ENCODE measurements around the gene AGBL4.
A peak's percentile ranks its signal among the peaks of the same experiment; 100 is the strongest.

The AGBL4 gene

GRCh38 chr1:48581270-48581669, 1442.5 kb downstream of the AGBL4 start:
- DNase-seq (ENCODE audit: insufficient read length, low spot score), result no peak
- no peak for TF ChIP-seq POLR2A (IDR thresholded peaks at IDR 0.05; ENCODE audit: low read depth, low read length)
- no peak for FAIRE-seq

DNA sequence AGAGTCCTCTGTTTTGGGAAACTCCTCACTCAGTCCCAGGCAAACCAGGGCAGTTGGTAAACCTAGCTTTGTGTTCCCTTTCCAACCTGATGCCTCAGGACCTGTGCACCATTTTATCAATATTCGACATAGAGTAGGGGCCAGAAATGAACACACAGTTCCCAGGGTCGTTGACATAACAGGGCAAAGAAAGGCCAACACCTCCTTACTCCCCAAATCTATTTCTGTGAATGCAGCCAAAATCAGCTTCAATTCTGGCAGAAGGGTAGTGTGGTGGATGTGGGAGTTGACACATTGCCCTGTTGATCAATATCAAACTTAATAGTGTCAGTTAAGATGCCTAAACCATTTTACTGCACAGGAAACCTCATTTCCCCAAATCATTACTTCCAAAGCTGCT, 1447.2 kb downstream of the AGBL4 start:
- DNase-seq (ENCODE audit: insufficient read length, low spot score) (no peak), FAIRE-seq (no peak)
- no peak for TF ChIP-seq POLR2A (IDR thresholded peaks at IDR 0.05; ENCODE audit: low read depth, low read length)

- peak; percentile 17 for DNase-seq (ENCODE audit: insufficient read length, low spot score)
- FAIRE-seq, result no peak
- no peak for TF ChIP-seq POLR2A (IDR thresholded peaks at IDR 0.05; ENCODE audit: low read depth, low read length)
Measured at GRCh38 chr1:48572646-48573258, 1451.0 kb downstream of the AGBL4 start.

DNA sequence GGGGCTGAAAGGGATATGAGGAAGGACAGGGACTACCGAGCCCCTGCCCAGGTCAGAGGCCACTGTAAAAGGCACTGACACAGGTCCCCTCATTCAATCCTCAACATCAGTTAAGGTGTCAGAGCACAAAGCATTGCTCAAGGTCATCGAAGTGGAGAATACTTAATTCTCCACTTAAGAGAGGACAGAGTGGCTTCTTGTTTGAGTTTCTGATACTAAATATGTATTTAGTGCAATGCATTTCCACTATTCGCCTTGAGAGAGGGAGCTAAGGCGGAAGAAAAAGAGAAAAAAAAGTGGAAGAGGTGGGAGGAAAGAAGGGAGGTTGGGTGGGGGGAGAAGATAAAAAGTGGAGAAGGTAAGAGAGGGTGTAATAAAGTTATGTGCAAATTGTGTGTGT, 1451.6 kb downstream of the AGBL4 start:
- no peak for FAIRE-seq
- no peak for TF ChIP-seq POLR2A (IDR thresholded peaks at IDR 0.05; ENCODE audit: low read depth, low read length)
- no peak for DNase-seq (ENCODE audit: insufficient read length, low spot score)

DNA sequence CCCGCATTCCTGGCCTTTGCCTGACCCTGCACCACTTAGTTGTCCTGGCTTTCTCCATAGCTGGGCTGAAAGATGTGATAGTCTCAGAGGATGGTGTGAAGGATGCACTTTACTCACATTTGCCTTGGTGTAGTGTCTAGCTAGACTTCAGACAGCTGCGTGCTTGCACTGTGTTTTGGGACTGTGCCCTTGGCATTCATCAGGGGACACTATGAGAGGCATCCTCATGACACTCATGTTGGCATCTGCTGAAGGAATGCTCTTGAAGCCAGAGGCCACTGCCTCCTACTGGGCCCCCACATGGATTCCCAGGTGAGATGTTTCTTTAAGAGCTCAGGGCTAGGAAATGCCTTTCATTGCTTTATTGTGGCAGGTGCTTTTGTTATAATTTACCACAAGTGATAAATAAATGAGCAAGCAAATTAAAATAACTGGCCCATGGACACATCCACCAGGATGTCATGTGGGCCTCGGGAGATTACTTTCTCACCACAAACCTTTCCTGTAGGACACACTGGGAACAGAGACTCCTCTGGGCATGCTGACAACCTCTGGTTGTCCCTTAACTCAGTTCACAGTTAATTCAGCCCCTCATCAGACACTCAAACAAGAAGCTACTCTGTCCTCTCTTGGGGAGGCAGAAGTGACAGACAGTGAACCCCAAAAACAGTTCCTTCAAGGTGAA, 1452.3 kb downstream of the AGBL4 start:
- no peak for DNase-seq (ENCODE audit: insufficient read length, low spot score)
- FAIRE-seq, result no peak
- TF ChIP-seq POLR2A (IDR thresholded peaks at IDR 0.05; ENCODE audit: low read depth, low read length), result no peak

DNA sequence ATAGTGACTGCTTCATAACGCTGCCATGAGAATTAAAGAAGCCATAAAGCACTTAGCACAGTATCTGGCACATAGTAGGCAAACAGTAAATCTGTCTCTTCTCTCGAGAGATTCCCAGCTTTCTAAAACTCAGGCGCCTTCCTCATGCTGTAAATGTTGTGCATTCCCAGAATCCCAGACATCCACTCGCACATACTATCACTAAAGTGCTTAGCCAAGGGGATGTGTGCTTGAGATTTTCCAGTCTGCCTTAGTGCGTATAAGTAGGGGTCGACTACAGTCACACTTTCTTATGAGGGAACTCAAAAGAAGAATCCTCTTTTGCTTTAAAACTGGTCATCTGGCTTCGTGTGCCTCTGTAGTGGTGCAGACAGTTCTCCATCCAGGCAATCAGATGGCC, 1453.2 kb downstream of the AGBL4 start:
- TF ChIP-seq POLR2A (IDR thresholded peaks at IDR 0.05; ENCODE audit: low read depth, low read length), result no peak
- no peak for FAIRE-seq
- no peak for DNase-seq (ENCODE audit: insufficient read length, low spot score)

DNA sequence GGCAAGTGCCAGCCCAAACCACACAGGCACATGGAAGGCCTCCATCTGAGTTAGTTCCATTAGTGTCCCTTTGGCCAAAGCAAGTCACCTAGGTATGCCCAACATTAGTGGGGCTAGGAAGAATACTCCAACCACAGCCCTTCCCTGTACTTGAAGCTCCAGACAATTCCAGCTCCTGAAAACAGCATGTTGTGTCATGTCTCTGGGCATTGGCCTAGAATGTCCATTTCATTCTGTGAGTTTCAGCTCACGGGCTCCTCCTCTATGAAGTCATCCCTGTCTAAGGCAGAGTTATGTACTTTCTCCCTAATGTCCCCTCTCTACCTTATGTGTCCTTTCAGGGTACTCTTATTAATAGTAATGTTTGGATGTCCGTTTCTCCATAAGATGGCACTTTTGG, 1455.3 kb downstream of the AGBL4 start:
- FAIRE-seq (no peak), DNase-seq (ENCODE audit: insufficient read length, low spot score) (no peak)
- no peak for TF ChIP-seq POLR2A (IDR thresholded peaks at IDR 0.05; ENCODE audit: low read depth, low read length)

DNA sequence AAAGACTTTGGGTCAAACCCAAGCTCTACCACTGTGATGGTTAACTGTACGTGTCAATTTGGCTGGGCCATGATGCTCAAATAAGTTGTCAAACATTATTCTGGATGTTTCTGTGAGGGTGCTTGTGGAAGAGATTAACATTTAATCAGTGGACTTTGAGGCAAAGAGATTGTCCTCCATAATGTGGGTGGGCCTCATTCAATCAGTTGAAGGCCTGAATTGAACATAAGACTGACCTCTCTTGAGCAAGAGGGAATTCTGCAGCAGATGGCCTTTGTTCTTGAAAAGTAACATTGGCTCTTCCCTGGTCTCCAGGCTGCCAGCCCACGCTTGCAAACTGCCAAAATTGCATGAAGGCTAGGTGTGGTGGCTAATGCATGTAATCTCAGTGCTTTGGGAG, 1457.3 kb downstream of the AGBL4 start:
- DNase-seq (ENCODE audit: insufficient read length, low spot score), result no peak
- TF ChIP-seq POLR2A (IDR thresholded peaks at IDR 0.05; ENCODE audit: low read depth, low read length), result no peak
- FAIRE-seq, result no peak

- DNase-seq (ENCODE audit: insufficient read length, low spot score), result no peak
- TF ChIP-seq POLR2A (IDR thresholded peaks at IDR 0.05; ENCODE audit: low read depth, low read length), result no peak
- FAIRE-seq, result no peak
Measured at GRCh38 chr1:48563021-48563420, 1460.7 kb downstream of the AGBL4 start.

DNA sequence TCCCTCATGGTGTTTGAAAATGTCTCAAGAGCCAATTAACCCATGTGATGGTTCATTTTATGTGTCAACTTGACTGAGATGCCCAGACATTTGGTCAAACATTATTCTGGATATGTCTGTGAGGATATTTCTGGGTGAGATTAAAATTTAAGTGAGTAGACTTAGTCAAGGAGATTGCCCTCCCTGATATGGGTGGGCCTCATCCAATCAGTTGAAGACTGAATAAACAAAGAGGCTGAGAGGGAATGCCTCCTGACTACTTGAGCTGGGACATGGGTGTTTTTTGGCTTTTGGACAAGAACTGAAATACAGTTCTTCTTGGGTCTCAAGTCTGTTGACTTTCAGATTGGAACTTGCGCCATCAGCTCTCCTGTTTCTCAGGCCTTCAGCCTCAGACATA, 1462.3 kb downstream of the AGBL4 start:
- TF ChIP-seq POLR2A (IDR thresholded peaks at IDR 0.05; ENCODE audit: low read depth, low read length), result no peak
- DNase-seq (ENCODE audit: insufficient read length, low spot score) (no peak), FAIRE-seq (no peak)

DNA sequence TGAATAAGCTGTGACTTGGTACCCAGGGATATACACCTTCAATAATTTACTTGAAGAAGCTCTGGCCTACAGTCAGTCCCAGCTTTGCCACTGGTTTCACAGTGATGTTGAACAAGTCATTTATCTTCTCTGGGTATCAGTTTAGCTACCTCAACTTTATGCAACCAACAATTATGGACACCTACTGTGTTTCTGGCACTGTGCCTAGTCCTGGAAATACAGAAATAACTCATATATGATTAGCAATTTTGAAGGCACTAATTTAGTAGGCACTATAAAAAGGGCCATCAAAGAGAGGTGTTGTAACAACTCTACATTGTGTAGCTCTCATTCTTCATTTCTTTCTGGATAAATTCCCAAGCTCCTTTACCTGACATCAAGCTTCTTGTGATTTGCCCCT, 1463.2 kb downstream of the AGBL4 start:
- FAIRE-seq (no peak), DNase-seq (ENCODE audit: insufficient read length, low spot score) (no peak)
- no peak for TF ChIP-seq POLR2A (IDR thresholded peaks at IDR 0.05; ENCODE audit: low read depth, low read length)

DNA sequence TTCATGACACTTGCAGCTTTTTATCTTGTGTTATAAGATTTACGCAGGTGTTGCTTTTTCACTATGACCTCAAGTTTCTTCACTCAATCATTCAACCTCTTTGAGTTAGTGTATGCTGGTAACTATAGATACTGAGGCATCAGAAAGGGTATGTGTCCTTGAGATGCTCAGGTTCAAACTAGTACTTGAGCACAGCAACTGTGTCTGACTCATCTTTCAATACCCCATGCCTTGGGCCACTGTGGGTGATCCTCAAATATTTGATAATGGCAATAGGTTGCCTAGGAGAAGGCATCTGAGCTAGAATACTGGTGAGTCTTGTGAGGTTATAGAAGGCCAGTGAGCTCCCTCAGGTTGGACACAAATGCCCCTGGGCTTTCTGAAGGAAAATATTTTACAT, 1463.6 kb downstream of the AGBL4 start:
- no peak for TF ChIP-seq POLR2A (IDR thresholded peaks at IDR 0.05; ENCODE audit: low read depth, low read length)
- no peak for DNase-seq (ENCODE audit: insufficient read length, low spot score)
- no peak for FAIRE-seq

- TF ChIP-seq POLR2A (IDR thresholded peaks at IDR 0.05; ENCODE audit: low read depth, low read length), result no peak
- FAIRE-seq, result no peak
- no peak for DNase-seq (ENCODE audit: insufficient read length, low spot score)
Measured at GRCh38 chr1:48558366-48558765, 1465.4 kb downstream of the AGBL4 start.

- no peak for FAIRE-seq
- no peak for DNase-seq (ENCODE audit: insufficient read length, low spot score)
- no peak for TF ChIP-seq POLR2A (IDR thresholded peaks at IDR 0.05; ENCODE audit: low read depth, low read length)
Measured at GRCh38 chr1:48556186-48556850, 1467.4 kb downstream of the AGBL4 start.

- FAIRE-seq (no peak), DNase-seq (ENCODE audit: insufficient read length, low spot score) (no peak)
- no peak for TF ChIP-seq POLR2A (IDR thresholded peaks at IDR 0.05; ENCODE audit: low read depth, low read length)
Measured at GRCh38 chr1:48555271-48555670, 1468.5 kb downstream of the AGBL4 start.

All from H54 (cell line).